Left forelimb (tissue), 1 donor: ENCODE data around the gene KRTAP10-9.
"Not testable (repeated sequence)": the region's sequence is repeated elsewhere in the genome, so short reads cannot be mapped to it uniquely, and the experiment has no call there.

Experiments
- DNase-seq: peaks from one replicate; pipeline ENCODE4 v3.0.0-alpha.2; 2018; ENCODE audit warnings: low spot score

Gene KRTAP10-9

DNA sequence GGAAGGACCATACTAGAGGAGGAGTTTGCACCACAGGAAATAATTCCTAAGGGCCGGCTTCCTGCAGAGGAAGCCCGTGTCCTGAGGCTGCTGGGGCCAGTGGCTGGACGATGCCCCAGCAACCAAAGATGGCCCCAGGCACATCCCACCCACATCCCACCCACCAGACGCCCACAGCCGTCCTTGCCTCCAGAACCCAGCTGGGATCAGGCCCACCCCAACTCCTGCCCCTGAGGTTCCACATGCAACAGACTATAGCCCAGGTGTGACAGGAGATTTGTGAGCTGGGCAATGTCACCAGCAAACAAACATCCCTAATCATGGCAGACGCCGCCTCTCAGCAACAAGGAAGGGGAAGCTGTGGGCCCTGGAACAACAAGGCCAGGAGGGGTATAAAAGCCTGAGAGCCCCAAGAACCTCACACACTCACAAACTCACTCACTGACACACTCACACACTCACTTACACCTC is at the start of gene KRTAP10-9:
KRTAP10-9 (plus strand) TSS at position 421 of the 471 bp plus-strand sequence. CDS start 79 bp downstream, outside the sequence.
- DNase-seq, result no peak

GRCh38 chr21:44578371-44579055 is 48.4 kb upstream of the KRTAP10-9 start:
- DNase-seq, result no peak

- DNase-seq, result no peak
Observed at GRCh38 chr21:44579056-44579832, 47.6 kb upstream of the KRTAP10-9 start.

DNA sequence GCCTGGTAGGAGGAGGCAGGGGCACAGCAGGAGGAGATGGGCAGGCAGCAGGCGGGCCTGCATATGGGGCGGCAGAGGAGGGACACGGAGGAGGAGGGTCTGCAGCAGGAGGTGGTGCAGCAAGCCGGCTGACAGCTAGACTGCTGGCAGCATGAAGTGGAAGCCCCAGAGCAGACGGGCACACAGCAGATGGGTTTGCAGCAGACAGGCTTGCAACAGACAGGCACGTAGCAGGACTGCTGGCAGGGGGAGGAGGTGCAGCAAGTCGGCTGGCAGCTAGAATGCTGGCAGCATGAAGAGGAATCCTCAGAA is 47.1 kb upstream of the KRTAP10-9 start:
- no peak for DNase-seq

DNA sequence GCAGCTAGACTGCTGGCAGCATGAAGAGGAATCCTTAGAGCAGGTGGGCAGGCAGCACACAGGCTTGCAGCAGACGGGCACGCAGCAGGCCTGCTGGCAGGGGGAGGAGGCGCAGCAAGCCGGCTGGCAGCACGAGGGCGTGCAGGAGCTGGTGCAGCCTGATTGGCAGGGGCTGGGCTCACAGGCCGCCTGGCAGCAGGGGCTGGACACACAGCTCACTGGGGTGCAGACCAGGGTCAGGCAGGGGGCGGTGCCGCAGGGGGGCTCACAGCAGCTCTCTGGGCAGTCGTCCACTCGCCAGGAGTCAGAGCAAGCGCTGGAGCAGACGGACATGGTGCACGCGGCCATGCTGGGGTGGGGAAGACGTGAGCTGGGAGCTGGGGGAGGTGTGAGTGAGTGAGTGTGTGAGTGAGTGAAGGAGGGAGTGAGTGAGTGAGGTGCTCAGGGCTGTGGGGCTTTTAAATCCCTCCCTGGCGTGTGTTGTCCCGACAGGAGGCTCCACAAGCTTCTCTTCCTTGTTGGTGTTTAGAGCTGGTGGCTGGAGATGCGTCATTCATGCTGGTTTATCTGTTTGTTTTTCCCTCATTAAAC is 46.6 kb upstream of the KRTAP10-9 start, which contains the start of gene KRTAP10-5:
KRTAP10-5 (minus strand) TSS at position 374 of the 591 bp plus-strand sequence; CDS start at position 348, 26 bp downstream.
- DNase-seq, result not testable (repeated sequence)

GRCh38 chr21:44581158-44581557 is 45.7 kb upstream of the KRTAP10-9 start:
- DNase-seq, result no peak

DNA sequence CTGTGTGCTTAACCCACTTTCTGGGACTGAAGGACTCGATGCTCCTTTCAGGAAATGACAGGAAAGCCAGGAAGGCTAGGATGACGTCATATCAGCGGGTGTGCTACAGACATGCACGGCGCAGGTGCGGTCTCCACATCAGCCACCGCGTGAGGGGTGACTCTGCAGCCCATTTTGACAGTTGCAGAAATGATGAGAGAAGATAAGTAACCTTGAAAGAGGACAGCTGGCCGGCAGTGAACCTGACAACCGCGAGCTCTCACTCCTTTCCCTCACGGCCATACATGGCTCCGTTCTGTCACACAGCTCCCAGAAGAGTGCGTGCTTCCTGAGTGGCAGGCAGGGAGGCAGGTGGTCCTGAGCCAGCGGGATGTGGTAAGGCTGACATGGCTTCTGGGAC is 44.8 kb upstream of the KRTAP10-9 start:
- no peak for DNase-seq

DNA sequence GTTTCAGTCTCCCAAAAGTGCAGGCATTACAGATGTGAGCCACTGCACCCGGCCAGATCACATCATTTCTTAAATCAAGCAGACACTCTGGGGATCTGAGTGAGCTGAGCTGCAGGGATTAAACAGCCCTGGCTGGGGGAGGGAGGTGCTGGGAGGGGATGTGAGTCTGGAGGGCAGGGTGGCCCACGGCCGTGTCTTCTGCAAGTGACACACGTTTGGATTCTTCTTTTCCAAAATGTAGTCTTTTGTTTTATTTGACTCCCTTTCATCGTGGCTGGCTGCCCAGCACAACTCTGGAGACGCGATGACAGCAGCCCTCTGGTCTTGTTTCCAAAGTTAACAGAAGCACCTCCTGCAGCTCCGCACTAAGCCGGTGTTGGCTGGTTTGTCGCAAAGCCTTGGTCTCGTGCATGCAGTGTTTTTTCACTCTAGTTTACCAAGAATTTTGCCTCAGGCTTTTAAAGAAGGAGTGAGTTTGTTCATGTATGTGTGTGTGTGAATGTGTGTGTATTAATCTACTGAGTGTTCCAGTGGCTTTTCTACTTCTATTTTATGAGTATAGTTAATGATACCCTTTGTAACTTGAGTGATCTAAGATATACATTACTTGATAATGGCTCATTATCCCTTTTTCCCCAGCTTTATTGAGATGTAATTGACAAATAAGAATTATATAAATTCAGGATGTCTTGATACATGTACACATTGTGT is 43.6 kb upstream of the KRTAP10-9 start:
- no peak for DNase-seq

DNA sequence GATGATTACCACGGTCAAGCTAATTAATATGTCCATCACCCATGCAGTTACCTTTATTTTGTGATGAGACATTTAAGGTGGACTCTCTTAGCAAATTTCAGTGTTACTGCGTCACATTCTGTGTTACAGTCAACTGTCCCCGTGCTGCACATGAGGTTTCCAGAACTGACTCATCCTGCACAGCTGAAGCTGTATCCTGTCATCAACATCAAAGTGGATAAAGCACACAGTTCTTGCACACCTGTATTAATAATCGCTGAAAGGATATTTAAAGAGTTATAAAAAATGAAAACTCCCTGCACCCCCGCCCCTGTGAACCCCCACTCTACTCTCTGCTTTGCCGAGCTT is 43.1 kb upstream of the KRTAP10-9 start:
- DNase-seq, result no peak

DNA sequence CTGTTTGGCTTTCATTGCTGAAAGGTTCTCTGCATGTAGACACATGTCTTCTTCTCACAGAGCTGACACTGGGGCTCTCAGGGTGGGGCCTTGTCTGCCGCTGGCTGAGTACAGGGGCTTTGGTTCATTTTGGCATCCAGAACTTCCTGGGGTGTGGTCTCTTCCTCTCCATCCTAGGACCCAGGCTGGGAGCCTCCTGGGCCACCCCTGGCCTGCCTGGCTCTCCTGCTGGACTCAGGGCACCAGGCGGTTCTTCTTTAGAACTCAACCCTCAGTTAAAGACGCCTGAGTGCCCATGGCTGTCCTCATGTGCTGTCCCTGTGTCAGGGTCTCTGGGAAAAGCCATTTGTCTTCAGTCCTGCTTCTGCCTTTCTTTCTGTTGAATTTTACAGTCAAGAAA is 41.0 kb upstream of the KRTAP10-9 start:
- DNase-seq, result no peak

DNA sequence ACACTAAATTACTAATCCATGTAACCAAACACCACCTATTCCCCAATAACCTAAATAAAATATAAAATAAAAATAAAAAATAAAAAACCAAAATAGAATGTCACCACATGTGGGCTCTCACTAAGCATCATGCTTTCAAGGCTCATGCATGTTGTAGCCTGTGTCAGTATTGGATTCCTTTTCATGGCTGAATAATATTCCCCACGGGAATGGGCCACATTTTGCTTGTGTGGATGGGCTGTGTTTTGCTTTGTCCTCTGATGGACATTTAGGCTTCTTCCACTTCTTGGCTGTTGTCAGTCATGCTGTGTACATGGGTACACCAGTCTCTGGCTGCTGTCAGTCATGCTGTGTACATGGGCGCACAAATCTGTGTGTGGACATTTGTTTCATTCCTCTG is 37.8 kb upstream of the KRTAP10-9 start:
- no peak for DNase-seq

GRCh38 chr21:44589586-44590305 is 37.1 kb upstream of the KRTAP10-9 start:
- no peak for DNase-seq

GRCh38 chr21:44590311-44590721 is 36.6 kb upstream of the KRTAP10-9 start:
- no peak for DNase-seq

GRCh38 chr21:44590897-44591800 is 35.7 kb upstream of the KRTAP10-9 start:
- not testable (repeated sequence) for DNase-seq

GRCh38 chr21:44591801-44592130 is 35.1 kb upstream of the KRTAP10-9 start:
- DNase-seq, result not testable (repeated sequence)

- peak; percentile 63 for DNase-seq
Observed at GRCh38 chr21:44592446-44593311, 34.2 kb upstream of the KRTAP10-9 start, which contains the start of gene KRTAP10-6. Gene KRTAP10-6 (minus strand): TSS chr21:44592505. CDS start chr21:44592484, 21 bp downstream.

- DNase-seq, result no peak
Observed at GRCh38 chr21:44593598-44594405, 33.1 kb upstream of the KRTAP10-9 start.

DNA sequence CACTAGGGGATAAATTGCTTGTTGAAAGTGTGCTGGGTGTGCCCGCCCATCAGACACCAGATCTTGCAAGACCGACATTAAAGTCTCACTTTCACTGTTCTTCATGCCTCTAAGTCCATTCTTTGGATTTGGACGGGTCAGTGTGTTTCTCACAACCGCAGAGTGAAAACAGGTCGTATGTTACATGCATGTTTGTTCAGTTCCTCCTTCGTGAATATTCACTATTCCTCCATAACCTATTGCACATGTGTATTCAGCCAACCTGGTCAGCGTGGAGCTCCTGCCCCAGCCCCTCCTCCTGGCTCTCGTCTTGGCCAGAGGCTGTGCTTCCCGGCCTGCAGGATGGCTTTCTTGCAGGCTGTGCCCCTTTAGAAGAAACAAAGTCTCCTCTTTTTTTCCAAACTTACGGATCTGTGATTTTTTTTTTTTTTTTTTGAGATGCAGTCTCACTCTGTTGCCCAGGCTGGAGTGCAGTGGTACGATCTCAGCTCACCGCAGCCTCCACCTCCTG is 32.4 kb upstream of the KRTAP10-9 start:
- no peak for DNase-seq

GRCh38 chr21:44595524-44595923 is 31.4 kb upstream of the KRTAP10-9 start:
- no peak for DNase-seq
